Skeletal muscle cell (primary cell): ENCODE measurements around the gene KLHL15.
"Not testable (repeated sequence)": the region's sequence is repeated elsewhere in the genome, so short reads cannot be mapped to it uniquely, and the experiment has no call there.

Experiments
- DNase-seq: peaks from one replicate; pipeline ENCODE4 v3.0.0-alpha.2; 2010; ENCODE audit warnings: low read depth
- H3K4me3 ChIP-seq: 2 replicates; pipeline ENCODE4 v1.5.1; 2011; ENCODE audit warnings: low read depth, mild to moderate bottlenecking, control low read depth, low read length, moderate library complexity

KLHL15 gene

DNA sequence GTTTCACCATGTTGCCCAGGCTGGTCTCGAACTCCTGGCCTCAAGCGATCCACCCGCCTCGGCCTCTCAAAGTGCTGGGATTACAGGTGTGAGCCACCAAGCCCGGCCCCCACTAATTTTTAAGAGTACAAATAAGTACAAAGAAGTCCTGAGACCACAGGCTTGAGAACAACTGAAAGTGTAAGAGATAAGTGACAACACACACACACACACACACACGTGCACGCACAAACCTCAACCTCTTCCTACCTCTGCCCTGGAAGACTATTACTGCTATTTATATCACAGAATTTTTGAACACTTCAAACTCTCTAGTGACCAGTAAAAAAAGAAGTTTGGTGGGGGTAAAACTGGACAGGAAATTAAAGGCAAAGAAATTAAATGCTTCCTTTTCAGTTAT is 7.5 kb downstream of the KLHL15 start:
- DNase-seq: no peak
- H3K4me3 ChIP-seq: no peak overlapping the region

GRCh38 chrX:24018809-24019208 is 8.2 kb downstream of the KLHL15 start:
- DNase-seq: no peak
- no peak overlapping the region for H3K4me3 ChIP-seq

GRCh38 chrX:24017674-24018073 is 9.3 kb downstream of the KLHL15 start:
- DNase-seq: no peak
- H3K4me3 ChIP-seq: no peak overlapping the region

- no peak for DNase-seq
- H3K4me3 ChIP-seq: no peak overlapping the region
These were observed 12.5 kb downstream of the KLHL15 start for GRCh38 chrX:24014388-24015018.

DNA sequence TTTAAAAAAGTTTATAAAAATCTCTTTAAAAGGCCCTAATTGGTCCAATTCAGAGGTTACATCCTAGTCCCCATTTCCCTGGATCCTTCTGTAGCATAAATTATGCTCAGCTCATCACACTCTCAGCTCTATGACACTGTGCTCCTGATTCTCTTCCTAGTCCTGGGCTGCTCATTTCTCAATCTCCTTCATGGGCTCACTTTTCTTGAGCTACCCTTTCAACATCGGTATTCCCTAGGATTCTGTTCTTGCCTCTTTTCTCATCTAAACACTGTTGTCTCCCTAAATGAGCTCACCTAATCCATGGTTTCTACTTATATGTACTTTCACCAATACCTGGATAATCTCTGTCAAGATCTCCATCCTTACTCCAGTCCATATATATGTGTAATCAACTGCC is 14.7 kb downstream of the KLHL15 start:
- no peak overlapping the region for H3K4me3 ChIP-seq
- DNase-seq: no peak

- no peak overlapping the region for H3K4me3 ChIP-seq
- DNase-seq: no peak
These were observed 21.1 kb downstream of the KLHL15 start for GRCh38 chrX:24005867-24006266.

- DNase-seq: no peak
- H3K4me3 ChIP-seq: no peak overlapping the region
These were observed 22.0 kb downstream of the KLHL15 start for GRCh38 chrX:24005028-24005427.

DNA sequence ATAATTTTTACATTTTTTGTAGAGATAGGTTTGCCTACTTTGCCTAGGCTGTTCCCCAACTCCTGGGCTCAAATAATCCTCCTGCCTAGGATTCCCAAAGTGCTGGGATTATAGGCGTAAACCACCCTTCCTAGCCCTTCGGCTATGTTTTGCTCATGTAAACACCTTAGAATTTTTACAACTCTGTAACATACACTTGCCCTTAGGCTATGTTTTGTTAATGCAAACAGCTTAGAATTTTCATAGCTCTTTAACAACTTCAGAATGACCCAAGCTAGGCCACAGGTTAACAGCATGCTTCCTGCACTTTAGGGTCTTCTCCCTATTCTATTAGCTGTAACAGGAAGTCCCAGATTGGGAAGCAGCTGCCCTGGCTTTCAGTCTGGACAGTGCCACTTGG is 24.2 kb downstream of the KLHL15 start:
- H3K4me3 ChIP-seq: no peak overlapping the region
- no peak for DNase-seq

- no peak for DNase-seq
- H3K4me3 ChIP-seq: no peak overlapping the region
These were observed 24.8 kb downstream of the KLHL15 start for GRCh38 chrX:24002167-24002566.

DNA sequence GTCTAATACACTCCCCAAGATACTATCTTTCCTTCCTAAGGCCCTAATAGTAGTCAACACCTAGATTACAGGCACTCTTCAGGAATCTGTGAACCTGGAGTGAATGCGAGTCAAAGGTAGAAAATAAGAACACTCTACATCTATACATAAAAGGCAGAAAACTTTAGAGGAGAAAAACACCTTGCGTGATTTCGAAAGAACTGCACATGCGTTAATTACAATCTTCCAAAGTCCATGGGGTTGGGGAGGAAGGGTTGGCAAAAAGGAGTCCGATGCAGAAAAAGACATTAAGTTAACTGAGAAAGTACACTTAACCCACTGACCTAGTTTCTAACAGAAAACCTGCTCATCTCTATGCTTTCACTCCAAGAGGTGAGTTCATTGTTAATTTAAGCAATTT is 27.3 kb downstream of the KLHL15 start:
- H3K4me3 ChIP-seq: no peak overlapping the region
- DNase-seq: no peak

GRCh38 chrX:23993012-23993633 is 33.9 kb downstream of the KLHL15 start:
- DNase-seq: no peak
- no peak overlapping the region for H3K4me3 ChIP-seq

DNA sequence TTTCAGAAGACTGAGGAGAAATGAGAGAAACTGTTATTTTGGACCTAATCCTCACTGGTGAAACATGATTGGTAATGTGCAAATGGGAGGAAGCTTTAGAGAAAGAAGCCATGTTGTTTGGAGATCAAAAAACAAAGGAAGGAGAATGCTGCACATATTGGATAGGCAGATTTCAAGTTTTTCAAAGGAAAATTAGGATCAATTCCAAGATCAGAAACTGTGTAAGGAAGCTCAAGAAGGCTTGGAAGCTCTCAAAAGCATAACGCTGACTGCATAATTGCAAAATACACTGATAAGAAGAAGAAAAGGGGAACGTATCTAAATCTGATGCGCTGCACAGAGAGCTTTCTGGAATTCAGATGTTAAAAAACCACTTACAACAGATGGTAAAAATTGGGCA is 34.6 kb downstream of the KLHL15 start:
- no peak overlapping the region for H3K4me3 ChIP-seq
- DNase-seq: no peak

- H3K4me3 ChIP-seq: no peak overlapping the region
These were observed 36.5 kb downstream of the KLHL15 start for GRCh38 chrX:23990455-23990854.

DNA sequence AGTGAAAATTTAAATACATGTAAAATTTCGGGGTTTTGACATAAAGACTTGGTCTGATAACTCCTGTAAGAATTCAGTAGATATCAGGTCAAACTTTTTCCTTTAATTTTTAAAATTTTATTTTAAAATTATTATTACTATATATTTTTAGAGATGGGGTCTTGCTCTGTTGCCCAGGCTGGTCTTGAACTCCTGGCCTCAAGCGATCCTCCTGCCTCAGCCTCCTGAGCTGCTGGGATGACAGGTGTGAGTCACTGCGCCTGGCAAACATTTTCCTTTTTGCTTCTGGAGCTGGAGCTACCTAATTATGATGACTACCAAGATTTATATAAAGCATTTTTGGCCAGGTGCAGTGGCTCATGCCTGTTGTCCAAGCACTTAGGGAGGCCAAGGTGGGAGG is 37.3 kb downstream of the KLHL15 start:
- no peak overlapping the region for H3K4me3 ChIP-seq
- no peak for DNase-seq

More at GRCh38 chrX:23990455-23990854, 36.5 kb downstream of the KLHL15 start:
- no peak for DNase-seq

GRCh38 chrX:23982891-23983290 is 44.1 kb downstream of the KLHL15 start:
- DNase-seq: no peak
- H3K4me3 ChIP-seq: no peak overlapping the region

DNA sequence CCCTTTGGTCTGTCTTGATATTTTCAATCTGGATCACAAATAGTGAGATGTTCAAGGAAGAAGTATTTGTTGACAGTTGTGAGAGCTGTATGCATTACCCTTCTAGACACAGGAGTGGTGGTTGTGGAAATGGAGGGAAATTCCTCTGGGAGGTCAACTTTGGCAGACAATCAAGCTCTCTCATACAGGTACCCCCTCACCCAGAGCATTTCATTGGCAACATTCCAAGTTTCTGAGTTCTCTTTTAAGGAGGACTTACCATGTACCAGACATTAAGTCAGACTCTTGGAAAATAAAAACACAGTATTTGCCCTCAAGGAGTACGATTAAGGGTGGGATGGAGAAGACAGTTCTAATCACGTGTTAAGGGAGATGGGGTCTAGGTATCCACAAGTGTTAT is 45.3 kb downstream of the KLHL15 start:
- H3K4me3 ChIP-seq: no peak overlapping the region
- no peak for DNase-seq

DNA sequence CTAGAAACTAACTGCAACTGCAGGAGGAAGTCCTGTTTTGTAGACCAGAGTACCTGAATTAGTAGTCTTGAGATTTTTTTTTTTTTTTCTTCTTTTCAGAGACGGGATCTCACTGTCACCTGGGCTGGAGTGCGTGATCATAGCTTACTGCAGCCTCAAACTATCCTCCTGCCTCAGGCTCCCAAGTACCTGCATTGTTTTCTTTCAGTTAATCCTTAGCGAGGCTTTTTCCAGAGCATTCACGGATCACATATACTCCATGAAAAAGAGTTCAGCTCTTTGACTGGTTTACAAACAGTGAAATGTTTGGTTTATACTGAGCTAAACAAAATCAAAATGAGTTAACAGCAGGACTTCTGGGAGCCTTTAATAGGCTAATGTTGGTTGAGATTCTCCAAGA is 45.8 kb downstream of the KLHL15 start:
- DNase-seq: no peak
- H3K4me3 ChIP-seq: no peak overlapping the region

DNA sequence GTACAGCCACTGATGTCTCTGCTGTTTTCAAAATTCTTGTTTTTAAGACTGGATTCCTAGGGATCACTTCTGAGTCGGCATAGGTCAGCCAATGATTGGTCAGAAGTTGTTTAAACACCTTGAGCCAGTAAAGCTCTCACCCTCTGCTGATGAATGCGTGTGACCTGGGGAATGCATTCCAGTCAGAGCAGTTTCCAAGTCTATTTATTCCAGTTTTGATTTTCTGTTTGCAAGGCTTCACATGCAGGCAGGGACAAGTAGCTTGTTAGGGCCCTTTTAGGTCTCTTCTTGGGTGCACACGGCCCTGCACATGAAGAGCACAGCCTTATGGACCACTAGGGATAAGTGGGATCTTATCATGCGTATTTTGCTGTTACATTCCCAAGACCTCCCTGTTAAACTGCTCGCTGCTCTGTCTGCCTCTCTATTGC is 47.0 kb downstream of the KLHL15 start:
- no peak for DNase-seq
- no peak overlapping the region for H3K4me3 ChIP-seq

DNA sequence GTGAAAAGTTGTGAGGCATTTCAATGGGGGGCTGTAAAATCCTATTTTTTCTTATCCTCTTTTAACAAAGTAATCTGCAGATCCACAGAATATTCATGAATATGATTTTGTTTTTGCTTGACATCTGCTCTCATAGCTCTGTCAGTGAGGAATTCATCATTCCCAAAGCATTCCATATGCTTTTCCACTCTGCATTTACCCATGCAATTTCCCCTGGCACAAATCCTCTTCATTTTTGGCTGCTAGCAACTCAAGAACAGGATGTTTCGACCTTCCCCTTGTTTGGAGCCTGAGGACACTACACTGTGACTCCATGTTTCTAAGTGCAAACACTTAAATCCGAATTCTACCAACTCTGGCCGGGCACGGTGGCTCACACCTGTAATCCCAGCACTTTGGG is 48.5 kb downstream of the KLHL15 start:
- H3K4me3 ChIP-seq: no peak overlapping the region
- no peak for DNase-seq

DNA sequence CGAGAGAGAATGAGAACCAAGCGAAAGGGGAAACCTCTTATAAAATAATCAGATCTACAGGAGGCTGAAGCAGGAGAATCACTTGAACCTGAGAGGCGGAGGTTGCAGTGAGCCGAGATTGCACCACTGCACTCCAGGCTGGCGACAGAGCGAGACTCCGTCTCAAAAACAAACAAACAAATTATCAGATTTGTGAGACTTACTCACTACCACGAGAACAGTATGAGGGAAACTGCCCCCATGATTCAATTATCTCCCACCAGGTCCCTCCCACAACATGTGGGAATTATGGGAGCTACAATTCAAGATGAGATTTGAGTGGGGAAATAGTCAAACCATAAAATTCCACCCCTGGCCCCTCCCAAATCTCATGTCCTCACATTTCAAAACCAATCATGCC is 61.4 kb downstream of the KLHL15 start:
- not testable (repeated sequence) for DNase-seq, H3K4me3 ChIP-seq

DNA sequence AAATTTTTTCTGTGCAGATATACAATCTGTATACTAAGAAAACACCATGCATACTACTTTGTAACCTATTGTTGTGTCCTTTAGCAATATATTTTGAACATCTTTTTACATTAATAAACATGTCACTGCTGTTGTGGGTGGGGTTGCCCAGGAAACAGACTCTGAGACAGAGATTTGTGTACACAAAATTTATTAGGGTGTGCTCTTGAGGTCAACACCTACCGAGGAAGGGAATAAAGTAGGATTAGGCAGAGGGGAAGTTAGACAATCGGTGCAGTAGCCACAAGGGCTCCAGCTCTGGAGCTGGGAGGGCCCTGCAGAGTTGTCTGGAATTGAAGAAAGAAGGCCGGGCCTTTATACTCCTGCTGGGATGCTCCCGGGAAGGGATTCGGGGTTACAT is 62.8 kb downstream of the KLHL15 start:
- H3K4me3 ChIP-seq: no peak overlapping the region
- DNase-seq: no peak

- DNase-seq: no peak
- H3K4me3 ChIP-seq: no peak overlapping the region
These were observed 67.2 kb downstream of the KLHL15 start for GRCh38 chrX:23959781-23960180.
